ENCODE measurements around the gene GRM8. TPM values are rescaled to one million over a fixed set of nuclear protein-coding genes. Genes with fewer than 3 reads are reported as not detected.

The GRM8 gene
- polyA plus RNA-seq, 2 of the 4 experiments (the other 2 are of a cell fraction): 0.06 TPM; not detected in 1

GRCh38 chr7:126776498-126776897 is 476.2 kb downstream of the GRM8 start:
- no peak for FAIRE-seq
- Histone ChIP-seq H3K9me3 (no peaks in the 10 kb centered on the region), H3K4me3 (no peak overlapping the region), H3K27ac (no peak overlapping the region), H3K4me1 (no peaks in the 10 kb centered on the region), H3K4me2 (no peak overlapping the region)
- no peak for DNase-seq (ENCODE audit: low read depth in 1 of 2, low spot score in 1 of 2)
- POLR2A ChIA-PET: no interaction called here
- WGBS (ENCODE audit: missing lambda C conversion rate): 0% methylated on average over 3 of the region's 3 CpGs
- TF ChIP-seq KDM1A (IDR thresholded peaks at IDR 0.05; ENCODE audit: low read depth) (no peak), KDM5A (IDR thresholded peaks at IDR 0.05) (no peak), ZSCAN20 (CRISPR knock-in tag; IDR thresholded peaks at IDR 0.05) (no peak), CBX8 (IDR thresholded peaks at IDR 0.05) (no peak), ESRRA (IDR thresholded peaks at IDR 0.05; ENCODE audit: borderline replicate concordance, low read length) (no peak), RFX5 (IDR thresholded peaks at IDR 0.05) (no peak), MYC (IDR thresholded peaks at IDR 0.05; ENCODE audit: borderline replicate concordance, low read length) (no peak), E2F6 (IDR thresholded peaks at IDR 0.05; ENCODE audit: borderline replicate concordance, low read depth) (no peak)
- CTCF ChIA-PET: no interaction called here
- no peak for ATAC-seq

- FAIRE-seq (no peak), ATAC-seq (no peak), DNase-seq (ENCODE audit: low read depth in 1 of 2, low spot score in 1 of 2) (no peak)
- ChIA-PET POLR2A (no interaction called here), CTCF (interaction anchor here (1.7 kb wide), 1 partner anchor 11 kb away, joined by 4 read pairs; no protein-coding TSS in a partner anchor)
- Histone ChIP-seq H3K27ac (no peak overlapping the region), H3K4me1 (no peaks in the 10 kb centered on the region), H3K4me2 (no peak overlapping the region), H3K9me3 (no peaks in the 10 kb centered on the region), H3K4me3 (no peak overlapping the region)
- 49% methylated on average over 3 of the region's 3 CpGs for WGBS (ENCODE audit: missing lambda C conversion rate)
- TF ChIP-seq SMC3 (IDR thresholded peaks at IDR 0.05) (no peak), NFE2L2 (conservative IDR thresholded peaks at IDR 0.05; ENCODE audit: low read length) (no peak), REST (IDR thresholded peaks at IDR 0.05) (no peak), FOSL2 (IDR thresholded peaks at IDR 0.05) (no peak), FOSL2 (CRISPR knock-in tag; IDR thresholded peaks at IDR 0.05) (no peak), ELK1 (IDR thresholded peaks at IDR 0.05; ENCODE audit: low read depth, low read length) (no peak), CBX8 (IDR thresholded peaks at IDR 0.05) (no peak), CEBPB (IDR thresholded peaks at IDR 0.05) (no peak), ATOH8 (CRISPR knock-in tag; IDR thresholded peaks at IDR 0.05; ENCODE audit: low read depth) (no peak), RCOR1 (IDR thresholded peaks at IDR 0.05; ENCODE audit: low read depth, low read length) (no peak), USF2 (IDR thresholded peaks at IDR 0.05) (no peak)
Measured at GRCh38 chr7:126774077-126774476, 478.7 kb downstream of the GRM8 start.
